Esophagus squamous epithelium (tissue), 5 donors: ENCODE results near the gene RASAL2. TPM values are rescaled to one million over a fixed set of nuclear protein-coding genes. Genes with fewer than 3 reads are reported as not detected.

Experiments used
- DNase-seq: peaks from one replicate; lab custom pipeline; 2025; lab: John Stamatoyannopoulos, UW
- H3K27ac ChIP-seq, 4 donors: fragments of 200-600 bp; sonication (generic); one replicate each; pipeline ENCODE4 v1.5.1; 2016 to 2019; ENCODE audit warnings: mild to moderate bottlenecking in 1 of 4
- H3K27me3 ChIP-seq, 4 donors: fragments of 200-600 bp; sonication (generic); 1 replicate in 3 of 4; 2 replicates in 1 of 4; pipeline versions ENCODE4 v1.5.1 to v1.6.0; 2017 to 2021; ENCODE audit warnings: antibody characterized with exemption in 1 of 4
- H3K36me3 ChIP-seq, 3 donors: fragments of 200-600 bp; sonication (generic); one replicate each; pipeline ENCODE4 v1.5.1; 2016 to 2019
- H3K4me1 ChIP-seq, 3 donors: fragments of 200-600 bp; sonication (generic); one replicate each; pipeline ENCODE4 v1.5.1; 2017 to 2019
- H3K4me3 ChIP-seq, 4 donors: fragments of 200-600 bp; sonication (generic); 1 replicate in 3 of 4; 2 replicates in 1 of 4; pipeline ENCODE4 v1.5.1; 2016 to 2019; ENCODE audit warnings: mild to moderate bottlenecking in 2 of 4, moderate library complexity in 1 of 4
- H3K9me3 ChIP-seq, 3 donors: fragments of 200-600 bp; sonication (generic); one replicate each; pipeline ENCODE4 v1.5.1; 2016 to 2019
- POLR2A ChIP-seq, 4 donors: fragments of 450-650 bp; IDR thresholded peaks; one replicate each; pipeline ENCODE4 v1.6.1; 2017; ENCODE audit warnings: antibody characterized with exemption in 4 of 4, mild to moderate bottlenecking in 4 of 4, moderate library complexity in 3 of 4
- WGBS, 2 donors: methylation state at CpG; one replicate each; pipeline ENCODE4 v1.1.5; 2018; 5-methylcytosine and 5-hydroxymethylcytosine counted together
- intact Hi-C: fragments of 100-400 bp; cut with DNase I; formaldehyde crosslinking; loops from one replicate; pipeline ENCODE4 v1.15.0; 2022
- total RNA-seq, 4 donors: library from RNA; depleted of rRNA; stranded (reverse); fragments of >200 nt; gene quantifications; one replicate each; pipeline ENCODE4 v1.1.0, GENCODE V29; 2016
- TF ChIP-seq, protein P1 (sequence below), 6 experiments: fragments of 450-650 bp in 4 of 6; fragments of 200-600 bp in 2 of 6; sonication (generic) in 2 of 6; IDR thresholded peaks; one replicate each; pipeline ENCODE4 v1.5.1; 2016 to 2019; ENCODE audit warnings: antibody characterized with exemption in 6 of 6, mild to moderate bottlenecking in 4 of 6, moderate library complexity in 4 of 6
- donor health status: DM: yes; HTN: yes; CAD: no.

Gene RASAL2
- 10 to 100 TPM; 20.4 to 29.8 (median 25.5) TPM for total RNA-seq

DNA sequence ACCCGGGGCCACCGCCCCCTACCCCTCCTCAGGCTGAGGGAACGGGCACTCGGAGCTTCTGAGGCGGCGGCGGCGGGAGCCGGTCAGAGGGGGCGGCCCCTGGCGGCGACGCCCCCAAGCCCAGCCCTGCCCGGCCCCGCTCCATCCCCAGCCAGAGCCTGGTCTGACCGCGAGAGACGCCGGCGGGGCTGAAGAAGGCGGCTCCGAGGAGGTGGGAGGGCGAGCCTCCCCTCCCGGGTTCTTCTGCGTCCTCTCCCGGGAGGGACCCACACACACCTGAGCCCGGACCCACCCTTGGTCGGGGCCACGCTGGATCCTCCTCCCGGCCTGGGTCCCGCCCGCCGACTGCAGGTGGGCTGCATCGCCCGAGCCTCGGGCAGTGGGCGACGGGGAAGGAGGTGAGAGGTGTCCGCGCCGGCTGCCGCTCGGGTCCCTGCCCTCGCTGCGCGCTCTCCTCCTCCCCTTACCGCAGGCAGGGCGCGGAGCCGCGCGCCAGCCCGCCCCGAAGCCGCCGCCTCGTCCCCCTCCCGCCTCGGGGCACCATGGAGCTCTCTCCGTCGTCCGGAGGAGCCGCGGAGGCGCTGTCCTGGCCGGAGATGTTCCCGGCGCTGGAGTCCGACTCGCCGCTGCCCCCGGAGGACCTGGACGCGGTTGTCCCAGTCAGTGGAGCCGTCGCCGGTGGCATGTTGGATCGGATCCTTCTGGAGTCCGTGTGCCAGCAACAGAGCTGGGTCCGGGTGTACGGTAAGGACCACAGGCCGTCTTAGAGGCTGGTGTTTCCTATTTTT lies at the start of gene RASAL2:
RASAL2 (plus strand) TSS at position 154 of the 788 bp plus-strand sequence; CDS start at position 543, 389 bp downstream.
- 0 to 3% methylated on average over 3 to 7 of the region's 82 CpGs for WGBS, 2 donors

GRCh38 chr1:178046591-178047270 lies 47.2 kb upstream of the RASAL2 start:
- DNase-seq: no peak
- no peak overlapping the region for H3K4me3 ChIP-seq
- peaks cover 0 to 7% (median 0%) of the 10 kb centered on the region in 3 donors for H3K9me3 ChIP-seq
- H3K27ac ChIP-seq: no peak overlapping the region
- 16 to 36% methylated on average over 1 of the region's 1 CpG for WGBS, 2 donors
- H3K36me3 ChIP-seq: no peaks in the 10 kb centered on the region
- TF ChIP-seq POLR2A (IDR thresholded peaks at IDR 0.05): no peak
- TF ChIP-seq, protein P1, sequence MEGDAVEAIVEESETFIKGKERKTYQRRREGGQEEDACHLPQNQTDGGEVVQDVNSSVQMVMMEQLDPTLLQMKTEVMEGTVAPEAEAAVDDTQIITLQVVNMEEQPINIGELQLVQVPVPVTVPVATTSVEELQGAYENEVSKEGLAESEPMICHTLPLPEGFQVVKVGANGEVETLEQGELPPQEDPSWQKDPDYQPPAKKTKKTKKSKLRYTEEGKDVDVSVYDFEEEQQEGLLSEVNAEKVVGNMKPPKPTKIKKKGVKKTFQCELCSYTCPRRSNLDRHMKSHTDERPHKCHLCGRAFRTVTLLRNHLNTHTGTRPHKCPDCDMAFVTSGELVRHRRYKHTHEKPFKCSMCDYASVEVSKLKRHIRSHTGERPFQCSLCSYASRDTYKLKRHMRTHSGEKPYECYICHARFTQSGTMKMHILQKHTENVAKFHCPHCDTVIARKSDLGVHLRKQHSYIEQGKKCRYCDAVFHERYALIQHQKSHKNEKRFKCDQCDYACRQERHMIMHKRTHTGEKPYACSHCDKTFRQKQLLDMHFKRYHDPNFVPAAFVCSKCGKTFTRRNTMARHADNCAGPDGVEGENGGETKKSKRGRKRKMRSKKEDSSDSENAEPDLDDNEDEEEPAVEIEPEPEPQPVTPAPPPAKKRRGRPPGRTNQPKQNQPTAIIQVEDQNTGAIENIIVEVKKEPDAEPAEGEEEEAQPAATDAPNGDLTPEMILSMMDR (IDR thresholded peaks at IDR 0.05): no peak
- intact Hi-C loops: no loop called here
- H3K27me3 ChIP-seq: no peaks in the 10 kb centered on the region
- peaks cover 0 to 19% (median 7%) of the 10 kb centered on the region in 3 donors for H3K4me1 ChIP-seq

More for the DNA sequence above, at the start of gene RASAL2:
- no peak for DNase-seq
- H3K4me1 ChIP-seq: peaks cover 5 to 62% (median 7%) of the 10 kb centered on the region in 3 donors
- H3K9me3 ChIP-seq: no peaks in the 10 kb centered on the region
- TF ChIP-seq POLR2A (IDR thresholded peaks at IDR 0.05): peak in 2 of 4 donors; percentile 12 to 32
- TF ChIP-seq, protein P1 (IDR thresholded peaks at IDR 0.05): no peak
- H3K4me3 ChIP-seq: peak within 1 kb of the TSS; percentile 88 to 97 (median 93)
- intact Hi-C loops: no loop called here
- H3K27ac ChIP-seq: peak within 1 kb of the TSS; percentile 91 to 94 (median 94)
- H3K36me3 ChIP-seq: no peaks in the 10 kb centered on the region
- H3K27me3 ChIP-seq: no peaks in the 10 kb centered on the region

DNA sequence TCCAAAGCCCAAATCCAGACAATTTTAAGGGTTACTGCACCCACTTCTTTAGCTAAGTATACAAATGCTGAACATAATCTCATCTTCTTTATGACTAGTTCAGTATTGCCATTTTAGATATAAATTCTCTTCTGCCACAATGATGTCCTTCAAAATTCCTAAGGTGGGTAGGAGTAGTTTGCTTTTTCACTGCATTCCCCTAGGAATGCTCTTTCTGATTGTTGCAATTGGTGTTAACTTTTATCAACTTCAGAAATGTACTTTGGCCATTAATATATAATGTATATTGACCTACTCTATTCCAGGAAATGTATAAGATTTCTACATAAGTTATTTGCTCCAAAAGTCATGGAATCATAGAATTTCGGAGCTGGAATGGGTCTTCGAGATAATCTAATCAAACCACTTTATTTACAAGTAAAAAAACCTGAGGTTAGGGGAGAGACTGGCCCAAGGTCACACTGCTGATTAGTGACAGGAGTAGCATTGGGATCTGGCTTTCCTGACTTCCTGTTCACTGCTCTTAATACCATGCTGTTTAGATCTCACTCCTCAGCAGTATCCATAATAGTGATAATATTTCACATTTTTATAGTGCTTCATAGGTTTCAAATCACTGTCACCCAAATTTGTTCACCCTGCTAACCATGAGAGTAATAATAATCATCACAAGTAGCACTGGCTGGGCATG lies 46.4 kb upstream of the RASAL2 start:
- Histone ChIP-seq H3K9me3 (peaks cover 0 to 7% (median 0%) of the 10 kb centered on the region in 3 donors), H3K4me3 (no peak overlapping the region), H3K4me1 (peaks cover 0 to 21% (median 7%) of the 10 kb centered on the region in 3 donors), H3K36me3 (no peaks in the 10 kb centered on the region), H3K27ac (no peak overlapping the region), H3K27me3 (no peaks in the 10 kb centered on the region)
- DNase-seq: no peak
- WGBS, 2 donors: 81 to 87% methylated on average over 2 of the region's 2 CpGs
- TF ChIP-seq, protein P1 (IDR thresholded peaks at IDR 0.05): no peak
- TF ChIP-seq POLR2A (IDR thresholded peaks at IDR 0.05): no peak
- intact Hi-C loops: no loop called here

- 50 to 77% methylated on average over 1 of the region's 1 CpG for WGBS, 2 donors
- Histone ChIP-seq H3K27me3 (no peaks in the 10 kb centered on the region), H3K4me3 (no peak overlapping the region), H3K9me3 (peaks cover 0 to 7% (median 0%) of the 10 kb centered on the region in 3 donors), H3K36me3 (no peaks in the 10 kb centered on the region), H3K27ac (peak overlapping the region in 1 of 4 donors; percentile 14), H3K4me1 (peaks cover 0 to 29% (median 7%) of the 10 kb centered on the region in 3 donors)
- no peak for DNase-seq
- TF ChIP-seq, protein P1 (IDR thresholded peaks at IDR 0.05): no peak
- no peak for TF ChIP-seq POLR2A (IDR thresholded peaks at IDR 0.05)
- intact Hi-C loops: no loop called here
These were observed 45.5 kb upstream of the RASAL2 start for GRCh38 chr1:178048426-178048825.
